Activated T-helper 17 cell treated with anti-CD3 and anti-CD28 coated beads, Interleukin-2, amount 50 U/mL, for 72 hours (primary cell): ENCODE results near the gene PRF1. TPM values are rescaled to one million over a fixed set of nuclear protein-coding genes. Genes with fewer than 3 reads are reported as not detected.

Source experiments
- ATAC-seq: fragments of 150-1000 bp; cut with Tn5 transposase; replicated peaks from 2 replicates; pipeline ENCODE4 v1.10.0; 2021; ENCODE audit warnings: mild to moderate bottlenecking, moderate library complexity
- H3K27ac Mint-ChIP-seq: one replicate; pipeline ENCODE4 v1.8.0; 2022; ENCODE audit warnings: mixed read lengths
- H3K27me3 Mint-ChIP-seq: one replicate; pipeline ENCODE4 v1.8.0; 2022; ENCODE audit warnings: mixed read lengths
- H3K36me3 Mint-ChIP-seq: one replicate; pipeline ENCODE4 v1.8.0; 2022; ENCODE audit warnings: low read depth, mild to moderate bottlenecking, mixed read lengths
- H3K4me1 Mint-ChIP-seq: one replicate; pipeline ENCODE4 v1.8.0; 2022; ENCODE audit warnings: mixed read lengths
- H3K4me3 Mint-ChIP-seq: one replicate; pipeline ENCODE4 v1.8.0; 2022; ENCODE audit warnings: mild to moderate bottlenecking, mixed read lengths
- H3K9me3 Mint-ChIP-seq: one replicate; pipeline ENCODE4 v1.8.0; 2022; ENCODE audit warnings: mixed read lengths
- total RNA-seq, 2 donors: library from RNA; stranded (reverse); gene quantifications; one replicate each; pipeline ENCODE4 v1.2.3, GENCODE V29; 2022

PRF1 gene
- total RNA-seq, 2 donors from 2014 or later = 22.5 to 28.5 TPM

DNA sequence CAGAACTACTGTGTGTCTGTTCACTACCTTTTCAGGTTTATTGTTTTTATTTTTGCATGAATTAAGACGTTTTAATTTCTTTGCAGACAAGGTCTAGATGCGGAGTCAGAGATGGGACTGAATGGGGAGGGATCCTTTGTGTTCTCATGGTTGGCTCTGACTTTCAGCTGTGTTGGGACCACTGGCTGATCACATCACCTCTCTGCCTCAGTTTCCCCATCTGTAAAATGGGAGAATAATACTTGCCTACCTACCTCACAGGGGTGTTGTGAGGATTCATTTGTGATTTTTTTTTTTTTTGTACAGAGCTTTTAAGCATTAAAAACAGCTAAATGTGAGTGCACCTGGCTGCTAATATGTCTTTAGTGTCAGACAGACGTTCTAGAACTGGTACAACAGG, 34.4 kb downstream of the PRF1 start:
- H3K4me1 Mint-ChIP-seq = peaks cover 4% of the 10 kb centered on the region
- H3K27ac Mint-ChIP-seq = no peak overlapping the region
- H3K36me3 Mint-ChIP-seq = no peaks in the 10 kb centered on the region
- no peaks in the 10 kb centered on the region for H3K9me3 Mint-ChIP-seq
- ATAC-seq = no peak
- H3K4me3 Mint-ChIP-seq = no peak overlapping the region
- no peaks in the 10 kb centered on the region for H3K27me3 Mint-ChIP-seq

DNA sequence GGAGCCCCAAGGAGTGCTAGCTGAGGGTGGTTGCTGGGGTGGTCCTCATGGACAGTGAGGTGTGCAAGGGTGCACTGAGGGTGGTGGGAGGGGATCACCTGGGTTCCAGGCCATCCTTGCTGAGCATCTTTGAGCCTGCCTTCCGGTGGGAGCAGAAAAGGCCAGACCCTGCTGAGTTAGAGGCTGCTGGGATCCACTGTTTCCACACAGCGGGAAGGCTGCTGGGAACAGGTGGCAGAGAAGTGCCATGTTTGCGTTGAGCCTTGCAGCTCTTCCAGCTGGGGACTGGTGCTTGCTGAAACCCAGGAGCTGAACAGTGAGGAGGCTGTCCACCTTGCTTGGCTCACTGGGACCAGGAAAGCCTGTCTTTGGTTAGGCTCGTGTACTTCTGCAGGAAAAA, 34.9 kb downstream of the PRF1 start:
- no peaks in the 10 kb centered on the region for H3K9me3 Mint-ChIP-seq
- no peaks in the 10 kb centered on the region for H3K36me3 Mint-ChIP-seq
- peaks cover 4% of the 10 kb centered on the region for H3K4me1 Mint-ChIP-seq
- no peak for ATAC-seq
- no peaks in the 10 kb centered on the region for H3K27me3 Mint-ChIP-seq
- H3K4me3 Mint-ChIP-seq = no peak overlapping the region
- no peak overlapping the region for H3K27ac Mint-ChIP-seq

DNA sequence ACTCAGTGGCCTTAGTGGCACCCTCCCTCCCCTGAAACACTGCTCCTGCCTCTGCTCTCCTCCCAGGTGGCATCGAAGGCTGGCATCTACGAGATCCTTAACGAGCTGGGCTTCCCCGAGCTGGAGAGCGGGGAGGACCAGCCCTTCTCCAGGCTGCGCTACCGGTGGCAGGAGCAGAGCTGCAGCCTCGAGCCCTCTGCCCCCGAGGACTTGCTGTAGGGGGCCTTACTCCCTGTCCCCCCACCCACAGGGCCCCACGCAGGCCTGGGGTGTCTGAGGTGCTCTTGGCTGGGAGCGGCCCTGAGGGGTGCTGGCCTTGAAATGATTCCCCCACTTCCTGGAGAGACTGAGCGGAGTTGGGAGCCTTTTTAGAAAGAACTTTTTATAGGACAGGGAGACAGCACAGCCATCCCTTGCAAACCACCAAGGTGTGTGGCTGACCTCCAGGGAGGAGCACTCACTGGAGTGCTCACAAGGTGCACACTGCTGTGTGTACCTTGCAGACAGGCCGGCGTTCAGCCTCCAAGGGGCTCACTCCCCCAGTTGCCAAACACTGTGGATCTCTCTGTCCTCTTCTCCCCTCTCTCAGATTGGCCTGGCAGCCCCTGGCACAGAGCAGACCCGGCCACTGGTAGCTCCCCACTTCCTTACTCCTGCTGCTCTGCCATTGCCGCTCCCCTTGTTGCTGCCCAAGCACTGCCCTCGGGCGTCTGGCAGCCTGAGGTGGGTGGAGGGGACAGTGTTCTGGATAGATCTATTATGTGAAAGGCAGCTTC, 35.8 kb downstream of the PRF1 start:
- no peak overlapping the region for H3K27ac Mint-ChIP-seq

DNA sequence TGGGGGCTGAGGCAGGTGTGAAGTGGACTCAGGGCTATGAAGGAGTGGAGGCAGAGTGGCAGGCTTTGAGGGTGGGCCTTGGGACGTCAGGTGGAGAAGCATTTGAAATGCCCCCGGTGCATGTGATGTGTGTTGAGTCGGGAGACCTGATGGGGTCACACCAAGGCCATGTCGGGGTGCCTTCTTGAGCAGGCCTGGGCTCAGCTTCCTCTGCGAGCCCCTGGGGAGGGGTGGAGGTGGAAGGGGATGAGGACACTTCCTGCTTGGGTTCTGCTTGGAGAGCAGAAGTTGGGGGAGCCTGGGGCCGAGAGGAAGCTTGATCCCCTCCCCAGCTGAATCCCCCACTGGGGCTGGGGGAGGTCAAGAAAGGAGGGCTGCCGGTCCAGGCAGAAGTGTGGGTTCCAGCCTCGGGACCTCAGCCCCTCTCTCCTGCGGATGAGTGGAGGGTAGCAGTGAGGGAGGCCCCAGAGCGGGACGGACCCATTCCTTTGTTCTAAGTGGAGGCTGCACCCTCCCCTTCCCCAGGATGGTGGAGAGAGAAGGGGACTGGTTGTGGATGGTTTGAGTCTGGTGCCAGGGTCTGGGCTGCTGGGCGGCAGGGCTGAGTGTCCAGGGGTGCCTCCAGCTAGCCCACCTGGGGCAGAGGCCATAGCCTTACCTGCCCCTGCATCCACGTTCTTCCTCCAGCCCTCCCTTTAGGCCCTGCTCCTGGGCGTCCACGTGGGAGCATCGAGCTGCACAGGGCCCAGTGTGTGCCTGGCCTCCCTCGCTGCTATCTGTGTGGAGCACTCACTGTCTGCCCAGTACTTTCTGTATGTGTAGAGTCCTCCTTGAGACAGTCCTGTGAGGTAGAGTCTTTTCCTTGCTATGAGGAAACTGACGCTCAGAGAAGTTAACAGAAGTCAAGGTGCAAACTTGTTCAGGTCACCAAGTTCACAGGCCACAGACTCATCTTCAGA, 36.7 kb downstream of the PRF1 start:
- no peak overlapping the region for H3K27ac Mint-ChIP-seq
- no peaks in the 10 kb centered on the region for H3K9me3 Mint-ChIP-seq
- ATAC-seq = no peak
- no peaks in the 10 kb centered on the region for H3K36me3 Mint-ChIP-seq
- H3K4me1 Mint-ChIP-seq = peaks cover 4% of the 10 kb centered on the region
- no peak overlapping the region for H3K4me3 Mint-ChIP-seq
- no peaks in the 10 kb centered on the region for H3K27me3 Mint-ChIP-seq

More for the DNA sequence above, 35.8 kb downstream of the PRF1 start:
- no peaks in the 10 kb centered on the region for H3K27me3 Mint-ChIP-seq
- H3K9me3 Mint-ChIP-seq = no peaks in the 10 kb centered on the region
- peaks cover 4% of the 10 kb centered on the region for H3K4me1 Mint-ChIP-seq
- no peak overlapping the region for H3K4me3 Mint-ChIP-seq
- no peak for ATAC-seq
- no peaks in the 10 kb centered on the region for H3K36me3 Mint-ChIP-seq

DNA sequence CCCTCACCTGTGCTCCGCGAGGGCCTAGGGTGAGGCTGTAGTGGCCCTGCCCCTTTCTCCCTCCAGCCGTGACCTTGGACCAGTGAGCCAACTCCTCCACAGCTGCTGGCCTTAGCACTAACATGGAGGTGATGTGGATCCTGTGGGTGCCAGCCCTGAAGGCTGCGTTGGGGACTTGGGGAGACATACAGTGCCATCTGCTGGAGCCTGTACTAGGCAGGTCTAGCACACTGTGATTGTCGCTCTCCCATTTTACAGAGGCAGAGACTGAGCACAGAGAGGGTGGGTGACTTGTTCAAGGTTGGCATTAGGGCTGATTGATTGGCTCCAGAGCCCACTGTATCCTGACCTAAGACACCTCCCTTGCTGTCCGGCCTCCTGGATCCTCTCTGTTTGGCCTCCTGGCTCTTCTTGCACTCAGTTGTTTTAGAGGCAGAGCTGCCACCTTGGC, 37.6 kb downstream of the PRF1 start:
- Mint-ChIP-seq H3K27me3 (no peaks in the 10 kb centered on the region), H3K9me3 (no peaks in the 10 kb centered on the region), H3K27ac (no peak overlapping the region), H3K4me1 (peaks cover 4% of the 10 kb centered on the region), H3K4me3 (no peak overlapping the region), H3K36me3 (no peaks in the 10 kb centered on the region)
- ATAC-seq = peak; percentile 56

DNA sequence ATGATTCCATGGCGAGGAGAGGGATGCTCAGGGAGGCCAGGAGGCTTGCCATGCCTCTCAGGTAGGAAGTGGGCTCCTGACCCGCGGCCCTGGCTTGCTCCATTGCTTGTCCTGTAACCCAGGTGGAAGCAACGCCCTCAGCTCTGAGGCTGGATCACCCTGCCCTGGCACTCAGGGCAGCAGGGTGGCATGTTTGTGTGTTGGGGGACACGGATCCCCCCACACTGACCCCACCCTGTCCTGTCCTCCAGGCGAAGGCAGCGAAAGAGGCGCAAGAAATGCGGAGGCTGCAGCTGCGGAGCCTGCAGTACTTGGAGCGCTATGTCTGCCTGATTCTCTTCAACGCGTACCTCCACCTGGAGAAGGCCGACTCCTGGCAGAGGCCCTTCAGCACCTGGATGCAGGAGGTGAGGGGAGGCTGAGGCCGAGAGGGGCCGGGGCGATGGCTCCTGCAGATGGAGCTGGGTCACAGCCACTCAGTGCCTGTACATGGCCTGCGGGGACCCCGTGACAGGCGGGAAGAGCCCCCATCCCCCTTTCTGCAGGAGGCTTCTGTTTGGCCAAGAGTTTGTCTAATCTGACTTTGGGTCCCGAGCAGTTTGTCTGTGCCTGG, 38.3 kb downstream of the PRF1 start:
- Mint-ChIP-seq H3K4me3 (no peak overlapping the region), H3K4me1 (peaks cover 9% of the 10 kb centered on the region), H3K27me3 (no peaks in the 10 kb centered on the region), H3K27ac (no peak overlapping the region), H3K9me3 (no peaks in the 10 kb centered on the region), H3K36me3 (no peaks in the 10 kb centered on the region)
- ATAC-seq = no peak

DNA sequence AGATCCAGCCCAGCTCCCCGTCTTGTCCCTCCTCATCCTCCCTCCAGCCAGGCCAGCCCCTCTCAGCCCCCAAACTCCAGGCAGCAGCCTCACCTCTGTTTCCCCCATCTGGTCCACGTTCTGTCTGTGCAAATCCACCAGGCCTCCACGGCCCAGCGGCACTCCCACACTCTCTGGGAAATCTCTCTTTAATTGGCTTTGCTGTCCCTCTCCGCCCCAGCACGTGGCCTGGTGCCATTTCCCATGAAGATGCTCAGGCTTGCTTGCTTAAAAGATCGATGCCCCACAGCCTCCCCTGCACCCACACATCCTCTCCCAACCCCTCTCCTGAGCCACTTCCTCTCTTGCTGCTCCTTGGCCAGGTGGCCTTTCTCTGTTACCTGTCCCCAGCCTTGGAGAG, 39.3 kb downstream of the PRF1 start:
- no peaks in the 10 kb centered on the region for H3K9me3 Mint-ChIP-seq
- H3K36me3 Mint-ChIP-seq = no peaks in the 10 kb centered on the region
- ATAC-seq = no peak
- H3K27me3 Mint-ChIP-seq = no peaks in the 10 kb centered on the region
- no peak overlapping the region for H3K4me3 Mint-ChIP-seq
- H3K4me1 Mint-ChIP-seq = peaks cover 11% of the 10 kb centered on the region
- peak overlapping the region; percentile 13 for H3K27ac Mint-ChIP-seq

DNA sequence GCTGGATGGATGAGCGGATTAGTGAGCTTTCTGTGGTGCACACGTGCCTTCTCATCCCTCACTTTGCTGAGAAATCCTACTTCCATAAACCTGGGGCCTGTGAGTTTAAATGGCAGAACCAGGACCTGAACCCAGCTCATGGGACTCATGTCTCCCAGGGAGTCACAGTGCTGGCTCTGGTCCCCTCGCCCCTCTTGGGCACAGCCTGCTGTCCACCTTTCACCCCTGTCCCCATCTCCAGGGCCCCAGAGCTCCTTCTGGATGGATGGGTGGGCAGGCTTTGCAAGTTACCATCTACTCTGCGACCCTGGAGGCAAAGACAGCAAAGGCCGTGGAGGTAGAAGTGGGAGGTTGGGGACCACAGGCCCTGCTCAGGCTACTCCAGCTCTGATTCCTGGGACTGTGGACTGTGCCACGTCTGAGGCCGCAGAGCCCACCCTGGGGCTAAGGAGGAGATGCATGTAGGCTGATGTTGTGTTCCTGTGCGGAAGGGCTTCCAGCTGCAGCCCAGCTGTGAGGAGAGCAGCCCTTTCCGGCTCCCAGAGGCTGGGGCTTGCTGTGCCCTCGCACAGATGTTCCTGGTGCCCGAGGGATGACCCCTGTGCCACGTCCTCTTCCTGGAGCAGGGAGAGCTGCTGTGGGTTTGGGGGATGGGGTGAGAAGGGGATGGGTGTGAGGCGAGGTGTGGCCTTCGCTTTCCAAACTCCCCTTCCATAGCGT, 40.3 kb downstream of the PRF1 start:
- Mint-ChIP-seq H3K27me3 (no peaks in the 10 kb centered on the region), H3K36me3 (no peaks in the 10 kb centered on the region), H3K27ac (no peak overlapping the region), H3K4me1 (peaks cover 11% of the 10 kb centered on the region), H3K4me3 (no peak overlapping the region), H3K9me3 (no peaks in the 10 kb centered on the region)
- no peak for ATAC-seq

DNA sequence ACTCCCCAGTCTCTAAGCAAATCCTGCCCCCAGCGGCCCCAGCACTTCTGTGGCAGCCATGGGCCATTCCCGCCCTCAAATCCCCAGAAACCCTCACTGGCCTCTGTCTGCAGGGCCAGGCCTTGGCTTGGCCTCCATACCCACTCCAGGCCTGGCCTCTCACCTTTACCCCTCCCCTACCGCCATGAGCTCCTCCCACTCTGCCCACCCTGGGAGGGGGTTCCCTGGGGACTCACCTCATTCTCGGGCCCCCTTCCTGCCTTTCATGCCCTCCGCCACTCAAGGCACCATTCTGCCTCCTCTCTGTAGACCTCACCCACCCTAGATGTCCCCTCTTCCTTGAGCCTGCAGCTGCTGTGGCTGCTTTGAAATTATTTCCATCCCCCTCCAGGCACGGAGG, 41.0 kb downstream of the PRF1 start:
- Mint-ChIP-seq H3K27ac (no peak overlapping the region), H3K4me3 (no peak overlapping the region), H3K36me3 (no peaks in the 10 kb centered on the region)

DNA sequence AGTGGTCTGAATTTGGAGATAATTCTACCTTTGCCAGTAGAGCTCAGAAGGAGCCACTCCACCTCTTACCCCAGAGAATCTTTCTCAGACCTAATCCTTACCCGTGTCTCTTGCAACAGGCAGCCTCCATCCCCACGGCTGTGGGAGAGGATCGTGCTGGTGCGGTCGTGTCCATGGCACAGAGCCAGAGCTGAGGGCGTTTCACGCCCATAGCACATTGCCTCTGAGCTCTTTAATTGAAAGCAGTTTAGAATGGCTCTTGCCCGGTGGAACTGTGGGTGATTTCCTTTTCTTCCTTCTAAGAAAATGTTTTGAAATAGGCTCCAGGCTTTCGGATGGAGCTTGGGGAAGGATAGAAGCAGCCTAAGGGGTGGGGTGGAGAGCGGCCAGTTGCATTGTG, 41.5 kb downstream of the PRF1 start:
- no peak overlapping the region for H3K4me3 Mint-ChIP-seq
- no peak overlapping the region for H3K27ac Mint-ChIP-seq
- ATAC-seq = no peak
- H3K27me3 Mint-ChIP-seq = no peaks in the 10 kb centered on the region
- H3K4me1 Mint-ChIP-seq = peaks cover 11% of the 10 kb centered on the region
- H3K9me3 Mint-ChIP-seq = no peaks in the 10 kb centered on the region
- H3K36me3 Mint-ChIP-seq = no peaks in the 10 kb centered on the region

More for the DNA sequence above, 41.0 kb downstream of the PRF1 start:
- peaks cover 11% of the 10 kb centered on the region for H3K4me1 Mint-ChIP-seq
- H3K9me3 Mint-ChIP-seq = no peaks in the 10 kb centered on the region
- no peaks in the 10 kb centered on the region for H3K27me3 Mint-ChIP-seq
- no peak for ATAC-seq

DNA sequence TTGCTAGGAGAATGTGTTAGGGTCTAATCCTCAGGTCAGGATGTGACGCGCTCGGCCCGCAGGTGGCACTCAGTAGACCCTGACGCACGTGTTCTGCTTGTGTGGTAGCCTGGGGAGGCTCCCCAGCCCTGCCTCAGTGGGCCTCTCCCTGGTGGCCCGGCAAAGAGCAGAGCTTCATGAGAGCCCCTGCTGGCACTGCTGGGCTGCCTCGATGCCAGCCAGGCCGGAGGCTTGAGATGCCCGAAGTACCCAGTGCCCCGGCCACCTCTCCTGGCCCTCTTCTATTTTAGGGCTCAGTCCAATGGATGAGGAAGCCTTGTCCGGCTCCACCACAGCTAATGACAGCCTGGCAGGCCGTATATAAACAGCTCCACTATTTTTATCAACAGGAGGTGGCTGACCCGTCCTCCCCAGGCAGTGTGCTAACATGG, 42.0 kb downstream of the PRF1 start:
- Mint-ChIP-seq H3K4me3 (no peak overlapping the region), H3K27me3 (no peaks in the 10 kb centered on the region), H3K27ac (no peak overlapping the region), H3K4me1 (peaks cover 11% of the 10 kb centered on the region), H3K36me3 (no peaks in the 10 kb centered on the region), H3K9me3 (no peaks in the 10 kb centered on the region)
- no peak for ATAC-seq

DNA sequence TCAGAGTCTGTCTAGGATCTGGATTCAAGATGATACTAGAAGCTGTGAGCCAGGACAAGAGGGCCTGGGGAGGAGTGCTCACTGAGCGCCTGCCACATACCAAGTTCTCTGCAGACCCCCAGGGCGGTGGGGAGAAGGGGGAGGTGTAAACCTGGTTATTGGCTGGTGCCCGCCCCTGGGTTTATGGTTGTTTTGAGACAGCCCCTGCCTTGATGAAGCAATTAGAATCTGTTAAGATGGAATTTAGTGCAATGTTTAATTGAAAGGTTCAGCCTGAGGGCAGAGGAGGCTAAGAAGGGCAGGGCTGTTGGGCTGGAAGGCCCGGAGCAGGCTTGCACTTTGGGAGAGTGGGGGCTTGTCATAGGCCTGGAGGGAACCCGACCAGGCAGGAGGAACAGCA, 42.7 kb downstream of the PRF1 start:
- Mint-ChIP-seq H3K27me3 (no peaks in the 10 kb centered on the region), H3K36me3 (no peaks in the 10 kb centered on the region), H3K4me3 (peak overlapping the region; percentile 68), H3K9me3 (no peaks in the 10 kb centered on the region), H3K4me1 (peaks cover 11% of the 10 kb centered on the region), H3K27ac (peak overlapping the region; percentile 58)
- no peak for ATAC-seq

DNA sequence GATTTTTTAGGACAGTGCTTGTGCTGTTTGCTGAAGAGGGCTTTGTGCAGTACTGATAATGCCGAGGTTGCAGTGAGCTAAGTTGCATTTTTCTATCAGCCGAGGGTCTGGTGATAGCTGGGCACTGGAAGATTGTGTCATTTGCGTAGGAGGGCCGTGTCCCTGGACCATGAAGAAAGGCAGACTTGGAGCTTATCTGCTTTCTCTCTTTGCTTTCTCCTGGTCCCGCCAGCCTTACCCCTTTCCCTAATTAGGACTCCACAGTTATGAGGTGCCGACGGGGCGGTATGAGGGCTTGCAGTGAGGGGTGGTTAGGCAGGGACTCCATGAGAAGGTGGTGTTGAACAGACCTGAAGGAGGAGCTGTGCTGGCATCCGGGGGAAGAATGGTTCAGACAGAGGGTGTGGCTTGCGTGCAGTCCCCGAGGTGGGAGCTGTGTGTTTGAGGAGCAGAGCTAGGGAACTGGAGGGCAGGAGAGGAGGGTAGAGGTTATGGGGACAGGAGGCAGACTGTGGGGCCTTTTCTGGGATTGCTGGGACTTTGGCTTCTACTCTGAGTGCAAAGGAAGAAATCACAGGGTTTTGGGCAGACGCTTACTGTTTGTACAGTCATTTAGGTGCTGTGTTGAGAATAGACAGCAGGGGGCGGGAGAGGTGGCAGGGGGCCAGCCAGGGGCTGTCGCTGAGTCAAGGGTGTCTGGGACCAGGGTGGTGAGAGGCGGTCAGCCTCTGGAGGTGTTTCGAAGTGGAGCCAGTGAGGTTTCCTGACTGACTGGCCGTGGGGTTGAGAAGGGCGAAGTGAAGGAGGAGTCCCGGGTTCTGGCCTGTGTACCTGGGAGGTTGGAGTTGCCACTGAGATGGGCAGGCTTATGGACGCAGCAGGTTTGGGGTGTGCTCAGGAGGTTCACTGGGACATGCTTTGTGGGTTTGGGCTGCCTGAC, 43.4 kb downstream of the PRF1 start:
- peaks cover 11% of the 10 kb centered on the region for H3K4me1 Mint-ChIP-seq
- H3K4me3 Mint-ChIP-seq = peak overlapping the region; percentile 68
- peak; percentile 92 for ATAC-seq

More for the DNA sequence above, 43.4 kb downstream of the PRF1 start:
- Mint-ChIP-seq H3K36me3 (no peaks in the 10 kb centered on the region), H3K9me3 (no peaks in the 10 kb centered on the region), H3K27ac (peak overlapping the region; percentile 58), H3K27me3 (no peaks in the 10 kb centered on the region)
